GM19351 (cell line): ENCODE results near the gene POLR3A.
"Not testable (repeated sequence)": the region's sequence is repeated elsewhere in the genome, so short reads cannot be mapped to it uniquely, and the experiment has no call there.

ENCODE experiments used
- ATAC-seq: cut with Tn5 transposase; IDR thresholded peaks from one replicate; pipeline ENCODE4 v1.9.1; 2021; ENCODE audit warnings: mild to moderate bottlenecking, moderate library complexity; ENCODE audit not compliant: unreplicated experiment

POLR3A gene

DNA sequence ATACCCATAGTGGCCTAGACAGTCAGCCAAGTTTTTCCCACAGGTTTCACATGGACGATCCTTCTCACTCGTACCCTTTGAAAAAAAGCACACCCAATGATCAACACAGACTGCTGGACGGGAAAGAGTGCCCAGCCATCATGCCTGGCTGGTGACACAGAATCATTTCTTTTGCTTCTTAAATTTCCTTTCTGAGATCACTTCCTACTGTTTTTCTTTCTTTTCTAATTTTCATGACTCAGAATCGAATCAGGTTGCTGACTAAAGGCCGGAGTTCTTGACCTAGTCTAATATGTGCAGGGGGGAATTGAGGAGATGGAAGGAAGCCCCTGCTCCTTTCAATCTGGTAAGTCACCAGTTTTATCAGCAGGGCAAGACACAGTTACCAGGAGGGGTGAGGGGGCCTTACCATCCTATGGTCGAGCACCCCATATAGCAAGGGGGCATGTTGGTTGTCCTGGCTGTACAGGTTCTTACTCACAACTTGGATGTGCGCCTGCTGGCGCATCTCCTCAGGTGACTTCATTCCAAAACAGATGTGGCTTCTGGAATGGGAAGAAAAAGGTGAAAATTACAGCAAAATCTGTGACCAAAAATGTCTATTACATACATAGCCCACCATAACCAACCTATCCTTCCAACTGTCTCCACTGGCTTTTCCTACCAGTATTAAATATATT is 3.5 kb downstream of the POLR3A start:
- no peak for ATAC-seq

DNA sequence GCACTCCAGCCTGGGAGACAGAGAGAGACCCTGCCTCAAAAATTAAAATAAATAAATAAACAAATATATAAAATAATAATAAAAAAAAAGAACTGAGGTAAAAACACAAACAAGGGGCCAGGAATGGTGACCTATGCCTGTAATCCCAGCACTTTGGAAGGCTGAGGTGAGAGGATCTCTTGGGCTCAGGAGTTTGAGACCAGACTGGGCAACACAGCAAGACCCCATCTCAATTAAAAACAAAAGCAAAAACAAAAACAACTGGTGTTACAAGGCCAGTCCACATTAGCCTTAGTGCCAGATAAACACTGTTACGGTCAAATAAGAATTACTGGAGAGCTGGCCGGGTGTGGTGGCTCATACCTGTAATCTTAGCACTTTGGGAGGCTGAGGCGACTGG is 5.6 kb downstream of the POLR3A start:
- no peak for ATAC-seq

DNA sequence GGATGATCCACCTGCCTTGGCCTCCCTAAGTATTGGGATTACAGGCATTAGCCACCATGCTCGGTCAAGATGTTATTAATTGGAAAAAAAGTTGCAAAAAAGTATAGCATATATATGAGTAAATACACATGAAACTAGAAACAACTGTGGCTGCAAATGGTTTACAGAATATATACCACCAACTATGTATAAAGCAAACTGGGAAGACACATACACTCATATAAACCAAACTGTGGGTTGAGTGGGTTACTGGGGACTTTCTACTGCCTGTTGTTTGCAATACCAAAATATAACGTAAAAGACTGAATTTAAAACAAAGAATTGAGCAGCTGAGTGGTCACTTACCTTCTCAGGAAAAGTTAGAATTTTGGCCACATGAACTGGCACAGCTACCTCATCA is 8.1 kb downstream of the POLR3A start:
- ATAC-seq: no peak

DNA sequence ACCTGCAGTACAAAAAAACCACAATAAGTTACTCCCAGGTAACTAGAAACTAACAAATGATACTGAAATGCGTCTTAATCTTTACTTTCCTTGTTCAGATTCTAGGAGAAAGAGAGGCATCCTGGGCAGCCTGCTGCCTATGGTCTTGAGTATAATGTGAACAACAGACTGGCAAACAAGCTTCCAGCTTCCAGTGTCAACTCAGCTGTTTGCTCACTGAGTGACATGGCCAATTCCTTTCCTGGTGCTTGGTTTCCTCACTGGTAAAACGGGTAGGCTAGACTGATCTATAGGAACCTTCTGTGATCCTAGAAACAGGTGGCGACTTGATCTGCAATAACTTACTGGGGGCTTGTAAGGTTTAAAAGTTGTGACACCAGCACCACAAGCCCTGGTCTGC is 10.1 kb downstream of the POLR3A start:
- no peak for ATAC-seq

DNA sequence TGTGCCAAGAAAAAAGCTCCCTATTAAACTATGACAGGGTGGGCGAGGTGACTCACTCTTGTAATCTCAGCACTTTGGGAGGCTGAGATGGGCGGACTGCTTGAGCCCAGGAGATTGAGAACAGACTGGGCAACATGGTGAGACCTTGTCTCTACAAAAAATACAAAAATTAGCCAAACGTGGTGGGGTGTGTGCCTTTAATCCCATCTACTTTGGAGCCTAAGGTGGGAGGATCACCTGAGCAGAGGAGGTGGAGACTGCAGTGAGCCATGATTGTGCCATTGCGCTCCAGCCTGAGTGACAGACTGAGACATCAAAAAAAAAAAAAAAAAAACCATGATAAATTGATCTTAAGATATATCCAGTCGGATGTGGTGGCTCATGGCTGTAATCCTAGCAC is 11.5 kb downstream of the POLR3A start:
- no peak for ATAC-seq

DNA sequence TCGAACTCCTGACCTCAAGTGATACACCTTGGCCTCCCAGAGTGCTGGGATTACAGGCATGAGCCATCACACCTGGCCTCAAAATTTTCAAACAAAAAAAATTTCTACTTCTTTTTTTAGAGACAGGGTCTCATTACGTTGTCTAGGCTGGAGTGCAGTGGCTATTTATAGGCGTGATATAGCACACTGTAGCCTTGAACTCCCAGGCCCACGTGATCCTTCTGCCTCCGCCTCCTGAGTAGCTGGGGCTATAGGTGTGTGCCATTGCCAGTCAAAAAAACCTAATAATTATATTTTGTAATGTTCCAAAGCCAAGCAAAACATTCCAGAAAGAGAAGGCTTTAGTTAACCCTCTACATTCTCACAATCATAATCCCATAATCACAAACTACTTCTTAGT is 13.8 kb downstream of the POLR3A start:
- ATAC-seq: no peak

DNA sequence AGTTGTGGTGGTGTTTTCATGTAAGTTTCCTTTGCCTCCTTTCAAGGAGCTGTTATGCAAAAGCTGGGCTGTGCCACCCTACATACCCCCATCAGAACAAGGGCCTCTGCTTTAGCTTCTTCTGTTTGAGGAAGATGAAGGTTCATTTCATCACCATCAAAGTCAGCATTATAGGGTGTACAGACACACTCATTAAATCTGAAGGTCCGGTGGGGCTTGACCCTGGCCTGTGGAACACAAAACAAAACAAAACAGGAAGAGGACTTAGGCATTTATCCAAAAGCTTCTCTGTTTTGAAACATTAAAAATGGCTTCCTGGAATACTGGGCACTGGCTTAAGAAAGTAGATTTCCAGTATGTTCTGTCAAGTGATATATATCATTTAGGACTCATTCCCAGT is 15.8 kb downstream of the POLR3A start:
- ATAC-seq: no peak

DNA sequence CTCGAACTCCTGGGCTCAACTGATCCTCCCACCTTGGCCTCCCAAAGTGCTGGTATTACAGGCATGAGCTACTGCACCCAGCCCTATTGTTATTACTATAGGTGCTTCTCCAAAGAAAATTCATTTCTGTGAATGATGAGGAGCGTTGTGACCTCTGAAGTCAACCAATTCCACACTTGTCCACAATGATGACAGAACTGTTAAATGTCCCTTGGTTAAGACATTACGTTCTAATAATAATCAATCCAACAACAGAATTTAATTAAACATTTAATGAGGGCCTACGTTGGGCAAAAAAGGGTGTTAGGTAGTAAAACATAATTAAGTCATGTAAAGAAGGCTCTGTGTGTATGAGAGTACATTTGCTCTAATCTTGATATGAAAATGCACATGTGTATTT is 18.2 kb downstream of the POLR3A start:
- ATAC-seq: no peak

DNA sequence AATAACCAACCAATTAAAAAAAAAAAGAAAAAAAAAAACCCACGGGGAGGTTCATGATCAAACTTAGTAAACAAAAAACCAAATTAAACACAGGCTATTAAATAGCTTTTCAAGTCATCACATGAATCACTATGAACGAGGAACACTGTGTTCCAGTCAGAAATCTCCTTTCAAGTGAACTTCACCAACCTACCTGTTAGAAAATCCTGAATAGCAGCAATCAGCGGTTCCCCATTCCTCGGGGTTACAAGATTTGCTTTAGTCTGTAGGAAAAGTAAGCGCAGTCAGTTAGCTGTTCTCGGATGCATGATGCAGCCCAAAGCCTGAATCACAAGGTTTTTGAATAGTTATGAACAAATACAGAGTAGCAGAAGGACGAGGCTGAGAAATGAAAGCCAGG is 19.0 kb downstream of the POLR3A start:
- ATAC-seq: no peak

DNA sequence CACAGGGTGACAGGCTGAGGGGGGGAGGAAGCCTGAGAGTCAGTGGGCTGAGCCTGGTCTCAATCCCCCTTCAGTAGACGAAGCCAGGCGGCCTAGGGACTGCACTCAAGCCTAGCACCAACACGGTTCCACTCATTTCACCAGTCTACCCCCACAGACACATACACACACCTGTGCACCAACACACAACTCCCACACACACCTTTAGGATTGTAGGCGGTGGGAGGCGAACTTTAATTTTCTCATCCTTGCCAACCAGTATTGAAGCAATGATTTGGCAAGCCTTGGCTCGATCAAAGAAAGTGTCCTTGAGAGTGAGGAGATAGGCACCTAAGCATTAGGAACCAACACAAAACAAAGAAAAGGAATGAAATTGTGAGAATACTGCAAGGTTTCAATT is 19.7 kb downstream of the POLR3A start:
- no peak for ATAC-seq

DNA sequence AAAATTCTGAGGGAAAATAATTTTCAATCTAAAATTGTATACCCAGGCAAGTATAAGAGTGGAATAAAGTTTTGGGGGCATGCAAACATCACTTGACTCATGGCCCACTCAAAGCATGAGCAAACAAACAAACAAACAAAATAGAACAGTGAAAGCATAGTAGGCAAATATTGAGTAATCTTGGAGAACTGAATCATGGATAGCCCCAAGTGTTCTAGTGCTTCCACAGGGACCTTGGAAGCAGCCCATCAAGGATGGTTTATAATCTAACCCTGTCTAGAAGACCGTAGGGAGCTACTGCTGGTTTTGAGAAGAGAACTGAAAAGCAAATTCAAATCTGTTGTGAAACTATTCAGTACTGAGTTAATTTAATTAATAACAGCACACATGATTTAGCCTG is 22.1 kb downstream of the POLR3A start:
- ATAC-seq: no peak

DNA sequence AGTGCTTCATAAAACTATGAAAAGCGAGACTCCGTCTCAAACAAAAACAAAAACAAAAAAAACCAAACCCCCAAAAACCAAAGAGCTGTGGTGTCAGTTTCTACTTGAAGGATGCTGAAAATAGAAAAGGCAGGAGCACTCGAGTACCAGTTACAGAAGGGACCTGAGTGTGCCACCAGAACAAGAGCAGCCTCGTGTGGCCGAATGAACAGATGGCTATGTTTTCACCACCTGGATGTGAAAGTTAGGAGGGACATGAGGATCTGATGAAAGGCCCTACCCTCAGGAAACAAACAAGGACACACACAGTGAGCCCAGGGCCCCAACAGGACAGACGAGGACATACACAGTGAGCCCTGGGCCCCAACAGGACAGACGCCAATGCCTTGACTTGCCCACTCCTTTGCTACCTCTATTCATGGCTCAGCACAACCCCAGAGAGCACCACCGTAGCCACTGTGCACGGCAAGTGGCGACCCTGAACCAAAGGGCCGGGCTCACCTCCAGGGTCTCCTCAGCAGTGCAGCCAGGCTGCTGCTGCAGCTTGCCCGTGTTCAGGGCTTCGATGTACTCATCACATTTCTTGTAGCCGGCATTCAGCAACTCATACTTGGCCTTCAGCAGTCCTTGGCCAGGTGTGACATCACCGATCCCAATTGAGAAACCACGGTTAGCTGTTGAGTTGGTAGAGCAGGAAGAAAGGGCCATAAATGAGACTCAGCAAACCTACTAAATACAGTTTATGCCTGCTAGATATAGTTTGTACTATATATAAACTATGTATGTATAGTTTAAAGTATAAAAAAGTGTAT is 24.9 kb downstream of the POLR3A start:
- ATAC-seq: no peak

DNA sequence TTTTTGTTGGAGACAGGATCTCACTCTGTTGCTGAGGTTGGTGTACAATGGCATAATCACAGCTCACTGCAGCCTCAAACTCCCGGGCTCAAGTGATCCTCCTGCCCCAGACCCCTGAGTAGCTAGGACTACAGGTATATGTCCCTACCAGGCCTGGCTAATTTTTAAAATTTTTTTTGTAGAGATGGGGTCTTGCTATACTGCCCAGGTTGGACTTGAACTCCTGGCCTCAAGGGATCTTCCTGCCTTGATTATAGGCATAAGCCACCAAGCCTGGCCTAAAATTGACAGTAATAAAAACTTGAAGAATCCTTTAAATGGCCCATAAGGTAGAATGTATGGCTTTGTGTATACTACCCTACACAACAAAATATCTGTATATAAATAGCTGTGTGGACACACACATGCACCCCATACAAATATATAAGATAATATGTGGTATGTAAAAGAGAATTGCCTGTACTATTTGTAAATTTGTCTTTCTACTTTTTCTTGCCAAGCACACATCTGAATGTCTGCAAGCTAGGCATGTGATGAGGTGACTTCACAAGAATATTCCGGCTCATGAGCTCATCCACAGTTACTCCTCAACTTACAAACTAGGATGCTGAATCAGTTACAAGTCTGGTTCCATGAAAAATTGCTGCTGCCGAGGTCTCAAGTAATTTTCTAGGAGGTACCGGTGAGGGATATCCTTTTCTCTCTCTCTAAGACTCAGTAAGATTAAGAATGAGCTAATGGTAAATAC is 26.6 kb downstream of the POLR3A start:
- no peak for ATAC-seq

DNA sequence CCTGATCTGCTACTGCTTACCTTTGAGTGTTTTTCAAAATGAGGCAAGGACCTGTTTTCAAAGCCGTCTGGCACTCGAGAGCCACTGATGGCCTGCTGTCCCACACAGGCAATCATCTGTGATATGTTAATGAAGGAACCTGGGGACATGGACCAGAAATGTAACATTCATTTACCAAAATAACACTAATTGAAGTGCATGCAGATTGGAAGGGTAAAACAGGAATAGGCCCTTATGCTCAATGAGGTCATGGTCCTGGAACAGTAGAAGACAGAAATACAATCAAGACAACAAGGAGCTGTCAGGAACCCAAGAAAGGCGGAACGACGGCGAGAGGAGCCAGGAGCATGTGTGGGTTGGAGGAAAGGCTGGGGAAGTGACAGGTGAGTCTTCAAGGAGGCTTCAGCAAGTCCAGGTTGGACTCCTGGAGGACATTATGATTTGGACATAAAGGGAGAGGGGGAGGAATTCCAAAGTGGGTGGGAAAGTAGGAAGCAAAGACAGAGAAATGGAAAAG is 28.3 kb downstream of the POLR3A start:
- no peak for ATAC-seq

DNA sequence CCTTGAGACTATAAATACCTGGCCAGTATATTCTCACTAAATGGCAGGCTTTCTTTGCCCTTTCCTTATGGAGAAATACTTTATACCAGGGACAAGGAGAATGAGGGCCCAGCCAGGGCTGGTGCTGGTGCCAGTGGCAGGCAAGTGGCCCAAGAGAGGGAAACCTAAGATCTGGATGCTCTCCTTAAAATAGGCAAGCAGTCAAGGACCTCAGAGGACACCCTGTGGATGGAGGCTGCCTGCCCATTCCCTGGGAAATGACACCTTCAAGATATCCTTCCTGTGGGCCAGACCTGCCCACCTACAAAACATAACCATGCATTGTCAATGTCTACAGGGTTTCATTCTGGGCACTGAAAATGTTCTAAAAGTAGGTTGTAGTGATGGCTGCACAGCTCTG is 29.1 kb downstream of the POLR3A start:
- ATAC-seq: no peak

DNA sequence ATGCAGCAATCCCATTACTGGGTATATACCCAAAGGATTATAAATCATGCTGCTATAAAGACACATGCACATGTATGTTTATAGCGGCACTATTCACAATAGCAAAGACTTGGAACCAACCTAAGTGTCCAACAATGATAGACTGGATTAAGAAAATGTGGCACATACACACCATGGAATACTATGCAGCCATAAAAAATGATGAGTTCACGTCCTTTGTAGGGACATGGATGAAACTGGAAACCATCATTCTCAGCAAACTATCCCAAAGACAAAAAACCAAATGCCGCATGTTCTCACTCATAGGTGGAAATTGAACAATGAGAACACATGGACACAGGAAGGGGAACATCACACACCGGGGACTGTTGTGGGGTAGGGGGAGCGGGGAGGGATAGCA is 30.5 kb downstream of the POLR3A start:
- not testable (repeated sequence) for ATAC-seq

DNA sequence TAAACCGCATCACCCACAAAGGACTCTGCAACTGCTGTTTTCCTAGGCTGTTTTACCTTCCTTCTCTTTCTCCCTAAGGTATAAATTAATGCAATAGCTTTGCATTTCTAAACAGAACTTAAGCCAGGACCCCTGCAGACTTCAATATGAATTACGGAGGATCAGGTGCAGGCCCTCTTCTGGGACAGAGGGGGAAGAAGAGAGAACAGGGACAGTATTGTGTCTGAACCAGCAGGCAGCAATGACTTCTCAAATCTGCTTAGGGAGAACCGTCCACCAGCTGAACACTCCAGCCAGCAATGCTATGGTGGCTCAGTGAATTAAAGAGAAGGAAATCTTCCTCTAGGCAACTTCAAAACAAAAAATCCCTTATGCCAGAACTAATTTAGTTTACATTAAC is 35.7 kb downstream of the POLR3A start:
- ATAC-seq: no peak

DNA sequence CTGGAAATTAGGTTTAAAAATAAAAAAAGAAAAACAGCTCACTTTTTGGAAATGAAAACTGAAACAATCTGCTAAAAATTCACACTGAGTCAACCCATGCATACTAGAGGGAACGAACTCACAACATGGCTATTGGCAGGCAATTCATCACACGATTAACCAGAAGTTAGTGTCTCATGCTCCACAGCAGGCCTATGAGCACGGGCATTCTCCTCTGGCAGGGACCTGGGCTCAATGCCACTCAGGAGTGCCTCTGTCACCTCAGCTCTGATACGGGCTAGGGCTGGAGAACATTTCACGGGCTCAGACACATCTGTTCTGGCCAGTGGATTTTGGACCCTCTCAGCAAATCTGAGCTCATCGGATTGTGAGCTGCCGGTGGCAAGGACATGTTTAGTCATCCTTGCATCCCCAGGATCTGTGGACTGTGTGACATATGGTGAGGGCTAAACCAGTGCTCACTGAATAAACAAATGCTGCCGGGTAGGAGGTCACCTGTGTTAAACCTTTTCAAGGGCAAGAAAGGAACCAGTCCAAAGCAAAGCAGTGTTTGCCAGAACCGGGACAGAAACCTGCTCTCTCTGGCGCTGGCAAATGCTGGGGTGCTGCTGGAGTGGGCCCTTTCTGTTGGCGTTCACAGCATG is 40.1 kb downstream of the POLR3A start:
- ATAC-seq: no peak

DNA sequence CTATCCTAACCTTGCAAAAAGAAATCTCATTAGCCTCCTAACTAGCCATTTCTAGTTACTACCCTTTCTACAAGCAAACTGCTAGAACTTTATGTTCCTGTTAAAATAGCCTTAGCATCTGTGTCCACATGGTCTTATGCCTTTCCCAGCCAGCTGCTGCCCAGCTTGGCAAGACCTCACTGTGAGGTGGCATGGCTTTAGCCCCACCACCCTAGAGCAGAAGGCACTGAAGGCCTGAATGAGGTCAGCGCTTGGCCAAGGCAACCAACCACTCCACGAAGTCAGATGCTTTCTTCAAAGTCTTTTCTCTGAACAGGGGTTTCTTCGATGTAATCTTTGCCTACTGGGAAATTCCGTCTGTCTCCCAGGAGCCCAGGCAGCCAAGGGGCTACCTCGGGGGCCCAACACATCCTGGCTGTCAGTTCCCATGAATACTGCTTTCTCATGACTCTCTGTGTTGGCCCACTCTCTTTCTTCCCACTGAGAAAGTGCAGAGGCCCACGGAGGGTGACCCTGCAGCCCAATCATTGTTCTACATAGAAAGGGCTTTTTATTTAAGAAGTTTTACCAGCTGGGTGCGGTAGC is 41.6 kb downstream of the POLR3A start:
- ATAC-seq: no peak

DNA sequence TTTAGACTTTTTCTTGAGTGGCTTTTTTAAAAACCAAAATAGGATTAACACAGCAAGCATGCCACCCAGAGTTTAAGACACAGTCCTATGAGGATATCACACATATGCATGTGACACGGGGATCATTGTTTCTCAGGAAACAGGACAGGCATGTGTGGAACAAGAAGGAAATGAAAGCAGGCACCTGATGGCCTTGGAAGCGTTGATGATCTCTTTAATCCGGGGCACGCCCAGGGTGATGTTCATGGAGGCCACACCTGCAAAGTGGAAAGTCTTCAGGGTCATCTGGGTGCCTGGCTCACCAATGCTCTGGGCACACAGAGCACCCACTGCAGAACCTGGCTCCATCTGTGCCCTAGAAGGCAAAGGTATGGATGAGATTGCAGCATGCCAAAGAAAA is 44.3 kb downstream of the POLR3A start:
- ATAC-seq: no peak
